GM18861 (cell line): ENCODE data around the gene CACNG8.

ENCODE experiments used
- ATAC-seq: cut with Tn5 transposase; IDR thresholded peaks from one replicate; pipeline ENCODE4 v1.9.1; 2021; ENCODE audit not compliant: unreplicated experiment

The CACNG8 gene

GRCh38 chr19:53992211-53992610 lies 29.5 kb downstream of the CACNG8 start:
- ATAC-seq, result no peak

GRCh38 chr19:53992815-53993214 lies 30.1 kb downstream of the CACNG8 start:
- no peak for ATAC-seq

GRCh38 chr19:53993448-53993847 lies 30.7 kb downstream of the CACNG8 start:
- ATAC-seq, result no peak

- ATAC-seq, result no peak
Observed at GRCh38 chr19:53994811-53995210, 32.1 kb downstream of the CACNG8 start.

GRCh38 chr19:53998223-53998622 lies 35.5 kb downstream of the CACNG8 start:
- ATAC-seq, result no peak

- no peak for ATAC-seq
Observed at GRCh38 chr19:53999694-54000093, 37.0 kb downstream of the CACNG8 start.

- ATAC-seq, result no peak
Observed at GRCh38 chr19:54001496-54001895, 38.8 kb downstream of the CACNG8 start.

GRCh38 chr19:54002495-54003315 lies 40.0 kb downstream of the CACNG8 start:
- no peak for ATAC-seq

- ATAC-seq, result no peak
Observed at GRCh38 chr19:54009440-54009839, 46.7 kb downstream of the CACNG8 start.

- no peak for ATAC-seq
Observed at GRCh38 chr19:54010474-54010873, 47.7 kb downstream of the CACNG8 start.

- ATAC-seq, result no peak
Observed at GRCh38 chr19:54011507-54012211, 48.9 kb downstream of the CACNG8 start.

- no peak for ATAC-seq
Observed at GRCh38 chr19:54013866-54014265, 51.1 kb downstream of the CACNG8 start.

GRCh38 chr19:54014920-54015560 lies 52.3 kb downstream of the CACNG8 start:
- no peak for ATAC-seq

GRCh38 chr19:54017261-54017660 lies 54.5 kb downstream of the CACNG8 start:
- no peak for ATAC-seq

- ATAC-seq, result no peak
Observed at GRCh38 chr19:54021363-54021762, 58.6 kb downstream of the CACNG8 start.

- ATAC-seq, result no peak
Observed at GRCh38 chr19:54021932-54022331, 59.2 kb downstream of the CACNG8 start.

- no peak for ATAC-seq
Observed at GRCh38 chr19:54023191-54023590, 60.5 kb downstream of the CACNG8 start.

GRCh38 chr19:54024660-54025059 lies 61.9 kb downstream of the CACNG8 start:
- no peak for ATAC-seq

- ATAC-seq, result no peak
Observed at GRCh38 chr19:54026656-54027055, 63.9 kb downstream of the CACNG8 start.

- ATAC-seq, result no peak
Observed at GRCh38 chr19:54029301-54029700, 66.6 kb downstream of the CACNG8 start.

GRCh38 chr19:54029930-54030490 lies 67.3 kb downstream of the CACNG8 start:
- no peak for ATAC-seq
